22Rv1 (cell line): ENCODE data around the gene MYCBP2.

Source experiments
- CTCF ChIP-seq: fragments of 450-650 bp; IDR thresholded peaks from 2 replicates; pipeline ENCODE4 v1.5.1; 2017; ENCODE audit warnings: mild to moderate bottlenecking
- ZFX ChIP-seq: fragments of 450-650 bp; IDR thresholded peaks from 2 replicates; pipeline ENCODE4 v1.6.1; 2017; ENCODE audit warnings: antibody characterized with exemption, borderline replicate concordance

DNA sequence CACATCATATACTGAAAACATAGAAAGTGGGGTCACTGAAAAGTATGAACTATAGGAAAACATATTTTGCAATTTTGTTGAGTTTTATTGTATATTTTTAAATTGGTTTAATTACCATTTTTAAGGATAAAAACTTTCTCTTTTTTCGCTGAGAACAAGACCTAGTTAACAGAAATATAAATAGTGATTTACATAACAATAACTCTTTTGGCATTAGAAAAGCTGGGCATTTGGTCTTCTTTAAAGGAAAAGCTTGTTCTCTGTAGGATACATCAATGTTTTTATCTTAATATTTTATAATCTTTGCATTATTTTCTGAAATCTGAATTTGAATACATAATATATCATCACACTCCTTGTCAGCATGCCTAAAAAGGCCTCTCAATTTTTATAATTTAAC is 47.4 kb upstream of the MYCBP2 start:
- TF ChIP-seq CTCF (no peak), ZFX (no peak)
